SU-DHL-6 (cell line): ENCODE data around the gene DES.

Experiments used
- H2AFZ ChIP-seq: fragments of 200-600 bp; sonication (generic); 2 replicates; pipeline ENCODE4 v1.6.1; 2014; ENCODE audit warnings: low read depth, mild to moderate bottlenecking, moderate library complexity, mixed read lengths, antibody characterized with exemption, low read length; ENCODE audit not compliant: severe bottlenecking
- H3F3A ChIP-seq: fragments of 200-600 bp; shearing (Covaris generic); 2 replicates; pipeline ENCODE4 v1.6.0; 2016; ENCODE audit warnings: antibody characterized with exemption, mild to moderate bottlenecking; ENCODE audit not compliant: insufficient read depth
- H3K27ac ChIP-seq: fragments of 200-600 bp; sonication (generic); 2 replicates; pipeline ENCODE4 v1.5.1; 2016; ENCODE audit warnings: low read depth, mild to moderate bottlenecking, low read length, moderate library complexity, mixed read lengths
- H3K27me3 ChIP-seq: fragments of 200-600 bp; sonication (generic), shearing (Covaris generic); 2 replicates; pipeline ENCODE4 v1.6.0; 2014; ENCODE audit warnings: mild to moderate bottlenecking, low read length
- H3K36me3 ChIP-seq: fragments of 200-600 bp; sonication (generic); 2 replicates; pipeline ENCODE4 v1.6.1; 2014; ENCODE audit warnings: mild to moderate bottlenecking, low read length, mixed read lengths
- H3K4me2 ChIP-seq: fragments of 300-600, 200-600 bp; shearing (Covaris generic), sonication (generic); 2 replicates; pipeline ENCODE4 v1.6.0; 2014; ENCODE audit warnings: low read length, low read depth, mild to moderate bottlenecking; ENCODE audit not compliant: poor library complexity, severe bottlenecking
- H3K4me3 ChIP-seq: fragments of 200-600 bp; sonication (generic); 2 replicates; pipeline ENCODE4 v1.5.1; 2014; ENCODE audit warnings: antibody characterized with exemption, low read length, mild to moderate bottlenecking, mixed read lengths; ENCODE audit not compliant: insufficient read depth, poor library complexity, severe bottlenecking
- H3K79me2 ChIP-seq: fragments of 200-600 bp; sonication (generic); 2 replicates; pipeline ENCODE4 v1.6.1; 2014; ENCODE audit warnings: mild to moderate bottlenecking, low read length, moderate library complexity; ENCODE audit not compliant: insufficient read depth
- H3K9ac ChIP-seq: fragments of 200-600 bp; sonication (generic); 2 replicates; pipeline ENCODE4 v1.7.0; 2014; ENCODE audit warnings: mild to moderate bottlenecking, low read length
- H3K9me2 ChIP-seq: fragments of 200-600 bp; sonication (generic); replicated peaks from 2 replicates; pipeline ENCODE4 v1.6.1; 2014; ENCODE audit warnings: low read length; ENCODE audit not compliant: insufficient read depth
- H3K9me3 ChIP-seq: fragments of 200-600 bp; sonication (generic); 2 replicates; pipeline ENCODE4 v1.6.1; 2014; ENCODE audit warnings: low read length, mixed read lengths; ENCODE audit not compliant: insufficient read depth
- H4K20me1 ChIP-seq: fragments of 200-600 bp; sonication (generic); 2 replicates; pipeline ENCODE4 v1.6.1; 2014; ENCODE audit warnings: low read depth, mild to moderate bottlenecking, antibody characterized with exemption, low read length, moderate library complexity, mixed read lengths
- CTCF ChIP-seq: fragments of 200-600 bp; sonication (generic); IDR thresholded peaks from one replicate; pipeline ENCODE4 v1.5.1; 2017; ENCODE audit warnings: antibody characterized with exemption, mild to moderate bottlenecking, low read length, moderate library complexity; ENCODE audit not compliant: insufficient read depth, poor library complexity, severe bottlenecking
- EZH2phosphoT487 ChIP-seq: fragments of 200-600 bp; sonication (generic), shearing (Covaris generic); conservative IDR thresholded peaks from 2 replicates; pipeline ENCODE4 v1.6.1; 2018; ENCODE audit warnings: mild to moderate bottlenecking, antibody characterized with exemption, low read length, moderate library complexity, mixed read lengths

The DES gene

GRCh38 chr2:219452361-219453317, 34.5 kb downstream of the DES start:
- Histone ChIP-seq H3K9me3 (no peaks in the 10 kb centered on the region), H3K27me3 (no peaks in the 10 kb centered on the region), H3K9me2 (no peaks in the 10 kb centered on the region), H2AFZ (no peak overlapping the region), H3K79me2 (no peaks in the 10 kb centered on the region), H3K36me3 (no peaks in the 10 kb centered on the region), H3K9ac (no peak overlapping the region), H3K4me2 (no peak overlapping the region), H3F3A (no peaks in the 10 kb centered on the region), H3K27ac (no peak overlapping the region), H4K20me1 (no peaks in the 10 kb centered on the region), H3K4me3 (no peak overlapping the region)
- no peak for TF ChIP-seq CTCF
- TF ChIP-seq EZH2phosphoT487: no peak

GRCh38 chr2:219453671-219454590, 35.8 kb downstream of the DES start:
- Histone ChIP-seq H3K9me3 (no peaks in the 10 kb centered on the region), H3K27ac (no peak overlapping the region), H3K79me2 (no peaks in the 10 kb centered on the region), H3K27me3 (no peaks in the 10 kb centered on the region), H3F3A (no peaks in the 10 kb centered on the region), H4K20me1 (no peaks in the 10 kb centered on the region), H3K4me3 (no peak overlapping the region), H3K36me3 (no peaks in the 10 kb centered on the region), H3K9ac (no peak overlapping the region), H3K9me2 (no peaks in the 10 kb centered on the region), H3K4me2 (no peak overlapping the region), H2AFZ (no peak overlapping the region)
- no peak for TF ChIP-seq EZH2phosphoT487
- TF ChIP-seq CTCF: no peak

GRCh38 chr2:219455581-219455980, 37.4 kb downstream of the DES start:
- no peaks in the 10 kb centered on the region for H3K9me3 ChIP-seq
- TF ChIP-seq CTCF: no peak
- no peak for TF ChIP-seq EZH2phosphoT487
- H3F3A ChIP-seq: no peaks in the 10 kb centered on the region
- H3K36me3 ChIP-seq: no peaks in the 10 kb centered on the region
- no peak overlapping the region for H2AFZ ChIP-seq
- H3K27ac ChIP-seq: no peak overlapping the region
- no peaks in the 10 kb centered on the region for H4K20me1 ChIP-seq
- H3K9ac ChIP-seq: no peak overlapping the region
- no peak overlapping the region for H3K4me3 ChIP-seq
- H3K79me2 ChIP-seq: no peaks in the 10 kb centered on the region
- no peaks in the 10 kb centered on the region for H3K27me3 ChIP-seq
- H3K4me2 ChIP-seq: no peak overlapping the region
- no peaks in the 10 kb centered on the region for H3K9me2 ChIP-seq
